Measurements from ENCODE around the gene PHF19. TPM values are rescaled to one million over a fixed set of nuclear protein-coding genes. Genes with fewer than 3 reads are reported as not detected.

The PHF19 gene
- total RNA-seq, 1 experiment from 2014 or later = 39.0 TPM

- H3K4me3 Mint-ChIP-seq = no peak overlapping the region
- POLR2A ChIA-PET = interaction anchor here (0.6 kb wide), 1 partner anchor 26 kb away, joined by 4 read pairs; no protein-coding TSS in a partner anchor
- no peaks in the 10 kb centered on the region for H3K27me3 Mint-ChIP-seq (ENCODE audit: low read depth)
- H3K36me3 Mint-ChIP-seq = peaks cover 9% of the 10 kb centered on the region
- no peaks in the 10 kb centered on the region for H3K4me1 Mint-ChIP-seq
- TF ChIP-seq ZNF671 (CRISPR knock-in tag; IDR thresholded peaks at IDR 0.05) = no peak
- no peak for TF ChIP-seq HMGXB4 (CRISPR knock-in tag; IDR thresholded peaks at IDR 0.05)
- TF ChIP-seq, protein P1, sequence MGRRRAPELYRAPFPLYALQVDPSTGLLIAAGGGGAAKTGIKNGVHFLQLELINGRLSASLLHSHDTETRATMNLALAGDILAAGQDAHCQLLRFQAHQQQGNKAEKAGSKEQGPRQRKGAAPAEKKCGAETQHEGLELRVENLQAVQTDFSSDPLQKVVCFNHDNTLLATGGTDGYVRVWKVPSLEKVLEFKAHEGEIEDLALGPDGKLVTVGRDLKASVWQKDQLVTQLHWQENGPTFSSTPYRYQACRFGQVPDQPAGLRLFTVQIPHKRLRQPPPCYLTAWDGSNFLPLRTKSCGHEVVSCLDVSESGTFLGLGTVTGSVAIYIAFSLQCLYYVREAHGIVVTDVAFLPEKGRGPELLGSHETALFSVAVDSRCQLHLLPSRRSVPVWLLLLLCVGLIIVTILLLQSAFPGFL (CRISPR knock-in tag; IDR thresholded peaks at IDR 0.05; ENCODE audit: borderline replicate concordance) = no peak
- no peak for TF ChIP-seq ZNF317 (CRISPR knock-in tag; IDR thresholded peaks at IDR 0.05; ENCODE audit: borderline replicate concordance, low read depth)
- no peak for TF ChIP-seq NR2C2 (CRISPR knock-in tag; IDR thresholded peaks at IDR 0.05)
- no peak for TF ChIP-seq ZNF532 (CRISPR knock-in tag; IDR thresholded peaks at IDR 0.05; ENCODE audit: borderline replicate concordance)
- TF ChIP-seq NFYB (CRISPR knock-in tag; conservative IDR thresholded peaks at IDR 0.05; ENCODE audit: low read depth) = no peak
- TF ChIP-seq, protein P2, sequence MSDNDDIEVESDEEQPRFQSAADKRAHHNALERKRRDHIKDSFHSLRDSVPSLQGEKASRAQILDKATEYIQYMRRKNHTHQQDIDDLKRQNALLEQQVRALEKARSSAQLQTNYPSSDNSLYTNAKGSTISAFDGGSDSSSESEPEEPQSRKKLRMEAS (CRISPR knock-in tag; IDR thresholded peaks at IDR 0.05) = no peak
- TF ChIP-seq GABPB1 (CRISPR knock-in tag; IDR thresholded peaks at IDR 0.05) = no peak
- no peak for TF ChIP-seq RELA (CRISPR knock-in tag; IDR thresholded peaks at IDR 0.05; ENCODE audit: borderline replicate concordance)
- TF ChIP-seq SMAD4 (CRISPR knock-in tag; IDR thresholded peaks at IDR 0.05) = no peak
- TF ChIP-seq MXD4 (CRISPR knock-in tag; IDR thresholded peaks at IDR 0.05; ENCODE audit: borderline replicate concordance) = no peak
- TF ChIP-seq, protein P3, sequence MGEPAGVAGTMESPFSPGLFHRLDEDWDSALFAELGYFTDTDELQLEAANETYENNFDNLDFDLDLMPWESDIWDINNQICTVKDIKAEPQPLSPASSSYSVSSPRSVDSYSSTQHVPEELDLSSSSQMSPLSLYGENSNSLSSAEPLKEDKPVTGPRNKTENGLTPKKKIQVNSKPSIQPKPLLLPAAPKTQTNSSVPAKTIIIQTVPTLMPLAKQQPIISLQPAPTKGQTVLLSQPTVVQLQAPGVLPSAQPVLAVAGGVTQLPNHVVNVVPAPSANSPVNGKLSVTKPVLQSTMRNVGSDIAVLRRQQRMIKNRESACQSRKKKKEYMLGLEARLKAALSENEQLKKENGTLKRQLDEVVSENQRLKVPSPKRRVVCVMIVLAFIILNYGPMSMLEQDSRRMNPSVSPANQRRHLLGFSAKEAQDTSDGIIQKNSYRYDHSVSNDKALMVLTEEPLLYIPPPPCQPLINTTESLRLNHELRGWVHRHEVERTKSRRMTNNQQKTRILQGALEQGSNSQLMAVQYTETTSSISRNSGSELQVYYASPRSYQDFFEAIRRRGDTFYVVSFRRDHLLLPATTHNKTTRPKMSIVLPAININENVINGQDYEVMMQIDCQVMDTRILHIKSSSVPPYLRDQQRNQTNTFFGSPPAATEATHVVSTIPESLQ (CRISPR knock-in tag; IDR thresholded peaks at IDR 0.05) = no peak
- H3K27ac Mint-ChIP-seq = no peak overlapping the region
- ATAC-seq (peak; percentile 57), DNase-seq (ENCODE audit: low spot score) (no peak)
- CTCF ChIA-PET = interaction anchor here (0.6 to 1.5 kb wide), 12 partner anchors 10 to 198 kb away, joined by 3 to 7 read pairs (median 4); no protein-coding TSS in a partner anchor
- H3K9me3 Mint-ChIP-seq = no peaks in the 10 kb centered on the region
These were observed 14.5 kb downstream of the PHF19 start for GRCh38 chr9:120862452-120862851.

- TF ChIP-seq ATF2 (CRISPR knock-in tag; IDR thresholded peaks at IDR 0.05; ENCODE audit: borderline replicate concordance, low read depth) = no peak
- no peak overlapping the region for H3K27ac Mint-ChIP-seq
- no peak overlapping the region for H3K4me3 Mint-ChIP-seq
- ChIA-PET CTCF (interaction anchor here (0.6 to 1.5 kb wide), 10 partner anchors 9 to 198 kb away, joined by 3 to 7 read pairs (median 5); no protein-coding TSS in a partner anchor), POLR2A (no interaction called here)
- peaks cover 9% of the 10 kb centered on the region for H3K36me3 Mint-ChIP-seq
- H3K9me3 Mint-ChIP-seq = no peaks in the 10 kb centered on the region
- no peaks in the 10 kb centered on the region for H3K27me3 Mint-ChIP-seq (ENCODE audit: low read depth)
- DNase-seq (ENCODE audit: low spot score) = no peak
- H3K4me1 Mint-ChIP-seq = no peaks in the 10 kb centered on the region
- no peak for ATAC-seq
These were observed 15.1 kb downstream of the PHF19 start for GRCh38 chr9:120861935-120862334.
